NOMO-1 treated with dmso at 0.1 percent for 144 hours (cell line): ENCODE results near the gene SCN1B.

Source experiments
- DNase-seq: peaks from one replicate; lab custom pipeline; 2025; ENCODE audit not compliant: unreplicated experiment; lab: John Stamatoyannopoulos, UW

Gene SCN1B

DNA sequence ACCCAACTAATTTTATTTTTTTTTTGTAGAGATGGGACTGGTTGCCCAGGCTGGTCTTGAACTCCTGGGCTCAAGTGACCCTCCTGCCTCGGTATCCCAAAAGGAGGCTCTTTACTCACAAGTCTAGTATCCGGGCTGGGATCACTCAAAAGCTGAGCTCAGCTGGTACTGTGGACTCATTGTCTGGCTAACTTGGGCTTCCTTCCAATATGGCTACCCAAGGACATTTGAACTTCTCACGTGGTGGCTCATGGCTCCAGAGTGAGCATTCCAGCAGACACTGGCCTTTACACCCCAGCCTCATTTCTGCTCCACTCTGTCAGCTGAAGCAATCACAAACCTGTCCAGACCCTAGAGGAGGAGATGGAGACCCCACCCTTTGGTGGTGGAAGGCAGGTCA is 40.2 kb downstream of the SCN1B start:
- DNase-seq = no peak

DNA sequence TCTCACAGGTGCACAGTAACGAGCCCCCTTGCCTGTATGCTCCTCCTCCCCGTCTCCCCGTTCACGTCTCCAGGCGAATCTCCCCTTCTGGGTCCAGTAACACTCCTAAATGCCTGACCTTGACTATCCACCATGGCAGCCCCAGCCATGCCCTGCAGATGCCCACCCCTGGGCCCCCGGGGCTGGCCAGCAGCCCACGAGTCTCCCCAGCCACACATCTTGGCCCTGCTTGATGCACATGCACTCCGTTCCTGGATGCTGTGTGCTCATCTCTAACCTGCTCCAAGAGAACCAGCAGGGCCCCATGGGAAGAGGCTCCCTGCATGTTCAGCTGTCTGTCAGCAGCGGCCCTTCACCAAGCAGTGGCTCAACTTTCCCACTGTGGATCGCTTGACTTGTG is 43.2 kb downstream of the SCN1B start:
- DNase-seq = no peak

DNA sequence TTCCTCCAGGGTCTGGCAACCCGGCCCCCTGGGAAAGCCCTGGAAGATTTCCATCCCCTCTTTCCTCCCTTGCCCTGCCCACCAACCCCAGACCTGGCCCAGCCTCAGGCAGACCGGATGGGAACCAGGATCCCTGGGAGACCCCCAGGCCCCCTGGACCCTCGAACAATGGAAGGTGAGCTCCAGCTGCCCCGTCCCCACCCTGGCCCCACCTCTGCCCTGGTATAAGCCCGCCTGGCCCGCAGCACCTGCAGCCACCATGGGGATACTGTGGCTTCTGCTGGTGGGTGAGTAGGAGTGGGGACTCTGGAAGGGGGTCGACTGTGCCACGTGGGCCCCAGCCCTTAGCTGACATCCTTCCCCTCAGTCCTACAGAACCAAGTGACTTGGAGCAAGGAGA is 43.7 kb downstream of the SCN1B start:
- DNase-seq = no peak

DNA sequence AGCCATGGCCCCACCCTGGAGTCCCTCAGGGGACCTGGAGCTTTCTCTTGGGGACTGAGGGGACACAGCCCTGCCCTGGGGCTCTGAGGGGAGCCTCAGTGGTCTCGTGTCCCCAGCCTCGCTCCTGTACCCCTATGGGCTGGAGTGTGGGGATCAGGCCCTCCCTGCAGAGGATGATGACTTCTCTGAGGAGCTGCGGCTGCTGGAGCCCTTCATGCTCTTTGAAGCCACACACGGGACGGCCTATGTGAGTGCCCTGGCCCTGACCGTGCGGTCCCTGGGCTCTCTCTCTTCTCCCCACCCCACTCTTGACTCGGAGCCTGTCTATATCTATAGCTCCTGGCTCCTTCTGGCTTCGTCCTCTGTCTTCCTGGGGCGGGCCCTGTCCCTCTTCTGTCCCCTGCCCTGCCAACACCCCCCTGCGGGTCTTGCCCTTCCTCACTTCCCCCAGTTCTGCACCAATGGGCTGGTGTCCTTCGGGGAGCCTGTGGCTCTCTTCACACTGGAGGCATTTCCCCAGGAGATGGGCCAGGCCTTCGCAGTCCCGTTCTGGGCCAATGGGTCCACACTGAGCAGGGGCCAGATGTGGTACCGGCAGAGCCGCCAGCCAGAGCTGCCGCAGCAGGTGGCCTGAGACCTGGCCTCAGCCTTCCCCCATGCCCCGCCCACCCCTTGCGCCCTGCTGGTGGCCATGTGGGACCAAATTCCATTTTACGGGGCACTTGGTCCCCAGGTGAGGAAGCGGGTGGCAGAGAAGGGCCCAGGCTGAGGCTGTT is 44.3 kb downstream of the SCN1B start:
- DNase-seq = no peak

DNA sequence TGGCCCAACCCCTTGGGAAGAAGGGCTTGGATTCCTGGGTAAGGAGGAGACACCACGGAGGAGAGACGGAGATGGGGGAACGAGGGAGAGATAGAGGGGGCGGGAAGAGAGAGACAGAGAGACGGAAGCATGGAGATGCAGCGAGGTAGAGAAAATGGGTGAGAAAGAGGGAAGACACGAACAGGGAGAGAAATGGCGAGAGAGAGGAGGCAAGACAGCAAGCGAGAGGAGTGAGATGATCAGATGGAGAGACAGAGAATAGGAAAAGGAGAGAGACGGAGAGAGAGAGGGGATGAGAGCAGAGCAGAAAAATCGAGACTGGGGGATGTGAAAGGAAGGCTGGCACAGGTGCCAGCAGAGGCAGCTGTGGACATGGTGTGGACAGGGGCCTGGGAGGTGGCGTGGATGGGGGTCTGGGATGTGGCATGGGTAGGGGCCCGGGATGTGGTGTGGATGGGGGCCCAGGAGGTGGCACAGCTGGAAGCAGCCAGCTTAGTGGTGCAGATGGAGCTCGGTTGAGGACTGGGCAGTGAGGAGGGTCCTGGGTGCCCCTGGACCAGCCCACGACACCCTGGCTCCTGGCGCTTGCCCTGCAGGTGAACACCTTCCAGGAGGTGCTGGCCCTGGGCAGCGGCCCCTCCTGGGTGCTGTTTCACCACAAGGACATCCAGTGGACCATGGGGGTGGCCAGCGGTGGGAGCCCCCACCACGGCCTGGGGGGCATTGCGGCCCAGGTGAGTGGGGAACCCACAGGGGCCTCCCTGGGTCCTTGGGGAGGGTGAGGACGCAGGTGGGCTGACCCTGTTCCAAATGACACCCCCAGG is 45.1 kb downstream of the SCN1B start:
- no peak for DNase-seq

DNA sequence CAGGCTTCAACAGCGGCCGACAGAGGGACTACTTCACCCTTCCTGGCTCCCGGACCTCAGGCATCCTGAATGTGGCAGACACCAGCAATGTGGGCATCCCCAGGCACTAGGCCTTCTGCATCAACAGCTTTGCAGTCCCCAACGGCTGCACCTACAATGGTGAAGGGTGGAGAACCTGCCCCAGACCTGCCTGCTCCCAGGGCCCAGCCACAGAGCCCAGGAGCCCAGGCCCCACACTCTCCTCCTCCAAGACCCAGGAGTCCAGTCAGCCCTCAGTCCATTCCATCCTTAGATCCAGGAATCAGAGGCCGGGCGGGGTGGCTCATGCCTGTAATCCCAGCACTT is 45.7 kb downstream of the SCN1B start:
- DNase-seq = no peak

DNA sequence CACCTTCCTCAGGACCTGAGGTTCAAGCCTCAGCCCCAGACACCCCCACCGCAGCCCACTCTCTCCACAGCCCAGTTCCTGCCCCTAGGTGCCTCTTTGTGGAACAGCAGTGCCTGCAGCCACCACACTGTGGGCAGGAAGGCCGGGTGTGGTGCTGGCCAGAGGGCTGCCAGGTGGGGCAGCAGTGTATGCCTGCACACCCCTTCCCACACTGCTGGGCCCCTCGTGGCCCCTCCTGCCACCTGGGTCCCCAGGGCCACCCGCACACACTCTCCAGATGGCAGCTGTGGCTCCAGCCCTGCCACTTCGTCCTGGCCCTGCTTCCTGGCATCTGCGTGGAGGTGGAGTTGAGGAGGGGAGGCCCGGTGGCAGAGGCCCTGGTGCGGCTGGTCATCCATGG is 46.4 kb downstream of the SCN1B start:
- no peak for DNase-seq

DNA sequence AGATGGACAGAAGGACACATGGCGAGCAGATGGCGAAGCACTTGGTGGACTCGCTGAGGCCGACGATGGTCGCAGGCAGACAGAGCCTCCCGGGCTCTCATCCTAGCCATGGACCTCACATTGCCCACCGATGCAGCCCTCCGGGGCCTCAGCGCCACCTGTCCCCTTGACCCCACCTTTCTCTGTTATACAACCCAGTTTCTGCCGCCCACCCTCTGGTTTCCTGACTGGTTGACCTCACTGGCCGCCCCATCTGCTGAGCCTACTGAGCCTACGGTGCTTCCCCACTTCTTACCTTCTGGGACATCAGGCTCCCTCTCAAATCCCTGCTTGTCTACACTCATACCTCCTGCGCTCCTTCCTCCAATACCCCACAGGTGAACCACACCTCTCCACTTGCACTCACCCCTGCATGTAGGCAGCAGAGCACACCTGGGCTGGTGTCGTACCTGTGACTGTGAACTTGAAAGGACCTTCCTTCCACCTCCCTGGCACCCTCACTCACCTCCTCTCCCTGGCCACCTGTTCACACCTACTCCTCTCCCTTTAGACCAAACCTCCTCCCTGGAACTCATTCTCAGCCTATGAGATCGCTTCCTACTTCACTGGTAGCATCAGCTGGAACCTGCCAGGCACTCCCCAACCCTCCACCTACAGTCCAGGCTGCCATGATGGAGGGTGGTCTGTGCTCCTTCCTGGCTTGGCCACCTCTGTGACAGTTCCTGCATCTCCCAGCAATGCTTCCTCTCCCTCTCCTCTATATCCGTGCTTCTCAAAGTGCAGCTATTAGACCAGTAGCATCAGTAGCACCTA is 47.3 kb downstream of the SCN1B start:
- no peak for DNase-seq

DNA sequence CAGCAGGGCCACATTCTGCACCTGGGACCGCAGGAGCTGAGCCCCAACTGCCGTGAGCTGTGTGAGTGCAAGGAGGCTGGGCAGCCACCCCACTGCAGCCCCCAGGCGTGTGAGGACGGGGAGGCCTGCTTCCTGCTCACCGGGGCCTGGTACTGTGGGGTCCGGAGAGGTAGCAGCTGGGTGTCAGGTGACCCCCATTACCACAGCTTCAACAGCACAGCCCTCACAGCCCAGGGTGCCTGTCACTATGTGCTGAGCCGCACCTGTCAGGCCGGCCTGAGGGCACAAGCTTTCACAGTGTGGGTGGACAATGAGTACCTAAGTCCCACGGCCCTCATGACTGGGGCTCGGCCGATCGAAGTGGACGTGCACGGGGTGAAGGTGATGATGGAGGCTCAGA is 49.6 kb downstream of the SCN1B start:
- DNase-seq = no peak

DNA sequence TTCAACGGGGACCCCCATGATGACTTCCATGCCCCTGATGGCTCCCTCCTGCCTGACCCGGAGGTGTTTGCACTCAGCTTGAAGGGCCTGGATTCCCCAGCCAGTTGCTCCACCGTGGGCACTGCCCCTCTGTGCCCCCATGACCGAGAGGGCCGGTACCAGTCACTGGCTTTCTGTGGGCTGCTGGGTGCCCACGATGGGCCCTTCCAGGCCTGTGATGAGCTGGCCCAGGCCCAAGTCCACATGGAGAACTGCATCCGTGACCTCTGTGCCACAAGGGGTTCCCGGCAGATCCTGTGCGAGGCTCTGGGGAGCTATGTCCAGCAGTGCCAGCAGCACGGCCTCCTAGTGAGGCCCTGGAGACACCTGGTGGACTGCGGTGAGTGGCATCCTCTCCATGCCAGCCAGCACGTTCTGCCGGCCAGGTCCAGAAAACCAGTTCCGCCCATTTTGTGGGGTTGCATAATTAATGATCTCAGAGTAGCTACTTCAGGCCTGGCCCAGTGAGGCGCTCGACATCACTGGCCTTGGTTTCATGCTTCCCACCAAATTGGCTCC is 50.4 kb downstream of the SCN1B start:
- no peak for DNase-seq

DNA sequence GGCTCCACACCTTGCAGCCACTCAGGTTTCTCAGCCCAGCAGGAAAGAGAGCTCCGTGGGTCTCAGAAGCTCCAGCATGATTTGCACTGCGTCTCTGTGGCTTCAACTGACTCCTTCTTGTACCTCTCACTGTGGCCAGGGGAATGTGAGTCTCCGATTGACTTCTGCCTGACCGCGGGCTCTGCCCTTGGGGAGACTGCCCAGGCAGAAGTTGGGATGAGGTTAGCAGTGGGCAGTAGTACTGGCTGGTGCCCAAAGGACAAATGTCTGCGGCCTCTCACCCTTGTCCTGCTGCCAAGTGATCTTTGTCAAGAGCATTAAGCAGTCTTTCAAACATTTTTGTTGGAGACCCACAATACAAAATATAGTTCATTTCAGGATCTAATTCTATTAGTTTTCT is 50.9 kb downstream of the SCN1B start:
- no peak for DNase-seq

DNA sequence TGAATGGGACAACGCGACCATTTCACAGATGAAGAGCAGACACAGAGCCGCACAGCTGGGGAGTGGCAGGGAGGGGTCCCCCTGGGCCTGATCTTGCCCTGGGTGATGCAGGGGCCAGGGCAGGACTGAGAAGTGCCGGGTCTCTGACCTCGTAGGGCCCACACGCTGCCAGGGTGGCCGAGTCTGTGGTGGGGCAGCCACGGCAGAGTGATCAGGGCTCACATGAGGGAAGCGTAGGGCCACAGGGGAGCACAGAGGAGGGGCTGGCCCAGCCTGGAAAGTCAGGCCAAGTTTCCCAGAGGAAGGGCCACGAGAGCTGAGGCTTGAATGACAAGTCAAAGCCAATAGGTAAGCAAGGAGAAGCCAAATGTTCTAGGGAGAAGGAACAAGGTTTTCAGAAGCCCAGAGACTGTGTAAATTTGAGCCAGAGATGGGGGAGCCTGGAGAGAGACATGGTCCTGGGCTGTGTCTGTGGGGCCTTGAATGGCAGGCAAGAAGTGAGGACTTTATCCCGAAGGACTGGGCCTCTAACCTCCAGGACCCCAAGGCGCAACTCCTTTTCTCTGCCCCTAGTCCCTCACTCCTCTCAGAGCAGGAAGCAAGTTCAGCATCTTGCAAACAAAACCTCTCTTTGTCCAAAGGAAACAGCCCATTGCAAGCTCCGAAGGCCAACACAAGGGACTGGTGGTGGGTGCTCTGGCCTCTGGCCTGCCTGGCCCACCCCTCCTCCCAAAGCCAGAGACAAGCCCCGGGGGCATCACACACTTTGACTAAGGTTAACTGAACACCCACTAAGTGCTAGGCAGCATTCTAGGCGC is 53.6 kb downstream of the SCN1B start:
- DNase-seq = no peak

DNA sequence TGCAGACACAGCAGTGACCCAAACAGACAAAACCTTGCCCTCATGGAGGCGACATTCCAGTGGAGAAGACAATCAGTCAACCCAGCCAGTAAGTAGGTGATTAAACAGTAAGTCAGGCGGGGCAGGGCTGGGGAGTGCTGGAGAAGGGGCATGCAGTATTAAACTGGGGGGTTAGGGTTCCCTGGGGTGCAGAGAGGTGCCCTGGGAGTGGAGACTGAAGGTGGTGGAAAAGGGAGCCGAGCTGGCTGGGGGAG is 54.2 kb downstream of the SCN1B start:
- no peak for DNase-seq

DNA sequence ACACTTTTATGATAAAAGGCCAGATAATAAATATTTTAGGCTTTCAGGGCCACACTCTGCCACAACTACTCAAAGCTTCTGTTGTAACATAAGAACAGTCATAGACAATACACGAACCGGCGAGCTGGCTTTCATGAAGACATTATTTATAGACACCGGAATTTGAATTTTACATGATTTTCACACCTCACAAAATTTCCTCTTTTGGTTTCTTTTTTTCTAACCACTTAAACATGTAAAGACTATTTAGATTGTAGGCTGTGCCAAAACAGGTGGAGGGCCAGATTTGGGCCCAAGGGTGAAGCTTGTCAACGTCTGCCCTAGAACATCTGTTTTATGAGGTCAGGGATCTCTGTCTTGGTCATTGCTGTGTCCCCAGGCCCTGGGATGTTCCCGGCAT is 55.7 kb downstream of the SCN1B start:
- no peak for DNase-seq

DNA sequence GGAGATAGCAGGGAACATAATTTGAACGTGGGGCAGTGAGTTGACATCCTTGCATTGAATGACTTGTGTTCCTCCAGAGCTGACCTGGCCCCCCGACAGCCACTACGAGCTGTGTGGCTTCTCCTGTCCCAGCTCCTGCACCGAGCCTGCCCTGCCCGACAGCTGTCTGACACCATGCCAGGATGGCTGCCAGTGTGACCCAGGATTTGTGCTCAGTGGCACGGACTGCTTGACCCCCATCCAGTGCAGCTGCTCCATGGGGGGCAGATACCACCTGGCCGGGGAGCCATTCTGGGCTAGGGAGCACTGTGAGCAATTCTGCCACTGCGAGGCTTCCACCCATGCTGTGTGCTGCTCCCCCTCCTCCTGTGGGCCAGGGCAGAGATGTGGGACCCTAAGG is 56.2 kb downstream of the SCN1B start:
- no peak for DNase-seq

DNA sequence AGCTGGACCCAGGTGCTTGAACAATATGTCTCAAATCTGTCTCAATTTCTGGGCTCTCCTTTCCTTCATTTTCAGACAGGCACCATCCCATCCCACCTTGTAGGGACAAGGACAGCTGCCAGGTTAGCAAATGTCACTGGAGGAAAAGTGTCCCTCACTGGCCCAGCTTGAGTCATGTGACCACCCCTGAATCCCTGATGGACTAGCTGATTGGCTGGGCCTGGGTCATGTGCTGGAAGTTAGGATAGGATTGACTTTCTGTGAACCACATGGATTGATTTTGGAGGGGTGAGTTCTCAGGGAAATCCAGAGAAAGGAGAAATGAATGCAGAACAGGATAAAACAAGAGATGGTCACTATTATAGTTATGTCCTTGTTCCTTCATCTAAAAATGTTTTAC is 57.1 kb downstream of the SCN1B start:
- no peak for DNase-seq

DNA sequence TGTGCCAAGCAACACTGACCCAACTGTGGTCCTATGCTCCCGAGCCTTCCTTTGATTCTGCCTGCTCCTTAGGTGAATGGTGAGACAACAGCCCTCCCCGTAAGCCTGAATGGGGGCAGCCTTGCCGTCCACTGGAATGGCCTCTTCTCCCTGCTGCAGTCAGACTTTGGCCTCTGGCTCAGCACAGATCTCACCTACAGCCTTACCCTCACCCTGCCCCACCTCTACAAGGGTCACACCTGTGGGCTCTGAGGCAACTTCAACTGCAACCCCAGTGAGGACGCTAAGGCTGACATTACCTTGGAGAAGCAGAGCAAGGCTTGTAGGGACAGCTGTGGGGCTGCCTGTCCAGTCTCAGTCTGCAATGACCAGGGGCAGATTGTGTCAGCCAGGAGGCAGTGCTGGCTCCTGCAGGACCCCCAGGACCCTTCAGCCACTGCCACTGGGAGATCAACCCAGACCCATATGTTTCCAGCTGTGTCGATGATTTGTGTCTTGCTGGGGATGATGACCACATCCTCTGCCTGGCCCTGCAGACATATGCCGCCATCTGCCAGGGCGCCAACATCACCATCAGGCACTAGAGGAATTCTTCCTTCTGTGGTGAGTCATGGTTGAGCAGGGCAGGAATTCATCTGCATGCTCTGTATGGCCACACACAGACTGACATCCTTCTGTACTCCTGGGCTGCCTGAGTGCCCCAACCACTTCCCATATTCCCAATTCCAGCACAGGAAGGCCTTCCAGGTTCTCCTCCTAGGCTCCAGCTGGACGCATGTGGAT is 58.1 kb downstream of the SCN1B start:
- no peak for DNase-seq

DNA sequence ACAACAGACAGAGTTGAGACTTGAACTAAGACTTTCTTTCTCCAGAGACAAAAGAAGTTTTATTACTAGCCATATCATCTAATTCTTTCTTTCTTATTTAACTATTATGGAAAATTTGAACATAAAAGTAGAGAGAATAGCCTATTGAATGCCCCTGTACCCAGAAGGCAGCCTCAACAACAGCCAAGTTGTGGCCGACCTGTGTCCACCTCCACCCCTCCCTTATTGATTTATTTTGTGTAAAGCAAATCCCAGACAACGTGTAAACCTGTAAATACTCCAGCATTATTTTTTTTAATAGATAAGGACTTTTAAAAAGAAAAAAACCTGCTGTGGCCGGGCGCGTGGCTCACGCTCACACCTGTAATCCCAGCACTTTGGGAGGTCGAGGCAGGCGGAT is 59.3 kb downstream of the SCN1B start:
- no peak for DNase-seq
